GM19238 (cell line): ENCODE measurements around the gene TSPAN5.

ENCODE experiments used
- DNase-seq: peaks from one replicate; pipeline ENCODE4 v3.0.0; 2011; ENCODE audit warnings: low spot score; ENCODE audit not compliant: insufficient read length

TSPAN5 gene

GRCh38 chr4:98586962-98587354 lies 71.5 kb downstream of the TSPAN5 start:
- no peak for DNase-seq

- DNase-seq: no peak
These were observed 72.0 kb downstream of the TSPAN5 start for GRCh38 chr4:98586291-98586961.

- DNase-seq: no peak
These were observed 72.8 kb downstream of the TSPAN5 start for GRCh38 chr4:98585596-98585995.

- DNase-seq: no peak
These were observed 74.1 kb downstream of the TSPAN5 start for GRCh38 chr4:98584265-98584664.

GRCh38 chr4:98583265-98583664 lies 75.1 kb downstream of the TSPAN5 start:
- DNase-seq: no peak

- no peak for DNase-seq
These were observed 77.3 kb downstream of the TSPAN5 start for GRCh38 chr4:98581126-98581525.

- no peak for DNase-seq
These were observed 80.5 kb downstream of the TSPAN5 start for GRCh38 chr4:98577956-98578355.

- DNase-seq: no peak
These were observed 83.6 kb downstream of the TSPAN5 start for GRCh38 chr4:98574816-98575215.

GRCh38 chr4:98573791-98574190 lies 84.6 kb downstream of the TSPAN5 start:
- DNase-seq: no peak

- no peak for DNase-seq
These were observed 85.7 kb downstream of the TSPAN5 start for GRCh38 chr4:98572697-98573096.

- DNase-seq: no peak
These were observed 87.1 kb downstream of the TSPAN5 start for GRCh38 chr4:98571161-98571786.

- DNase-seq: no peak
These were observed 88.1 kb downstream of the TSPAN5 start for GRCh38 chr4:98570151-98570797.

GRCh38 chr4:98568941-98569663 lies 89.3 kb downstream of the TSPAN5 start:
- DNase-seq: no peak

GRCh38 chr4:98567611-98568010 lies 90.8 kb downstream of the TSPAN5 start:
- no peak for DNase-seq

GRCh38 chr4:98566361-98567008 lies 91.9 kb downstream of the TSPAN5 start:
- DNase-seq: no peak

- no peak for DNase-seq
These were observed 92.6 kb downstream of the TSPAN5 start for GRCh38 chr4:98565681-98566301.

- no peak for DNase-seq
These were observed 93.6 kb downstream of the TSPAN5 start for GRCh38 chr4:98564852-98565251.

GRCh38 chr4:98560321-98560720 lies 98.1 kb downstream of the TSPAN5 start:
- DNase-seq: no peak

- no peak for DNase-seq
These were observed 99.8 kb downstream of the TSPAN5 start for GRCh38 chr4:98558471-98559169.

GRCh38 chr4:98557194-98557892 lies 101.1 kb downstream of the TSPAN5 start:
- DNase-seq: no peak
